Measurements from ENCODE around the gene PIK3R5.

Gene PIK3R5

GRCh38 chr17:8922451-8922850, 43.1 kb downstream of the PIK3R5 start:
- DNase-seq: no peak

- no peak for DNase-seq
Measured at GRCh38 chr17:8921147-8921546, 44.4 kb downstream of the PIK3R5 start.

- no peak for DNase-seq
Measured at GRCh38 chr17:8918807-8919465, 46.6 kb downstream of the PIK3R5 start.

GRCh38 chr17:8916466-8916865, 49.0 kb downstream of the PIK3R5 start:
- DNase-seq: no peak

- DNase-seq: no peak
Measured at GRCh38 chr17:8914554-8914953, 51.0 kb downstream of the PIK3R5 start.

- no peak for DNase-seq
Measured at GRCh38 chr17:8913879-8914278, 51.6 kb downstream of the PIK3R5 start.

- no peak for DNase-seq
Measured at GRCh38 chr17:8913091-8913490, 52.4 kb downstream of the PIK3R5 start.

- DNase-seq: no peak
Measured at GRCh38 chr17:8912084-8912981, 53.2 kb downstream of the PIK3R5 start.

- DNase-seq: no peak
Measured at GRCh38 chr17:8910969-8911604, 54.4 kb downstream of the PIK3R5 start.

GRCh38 chr17:8909586-8910270, 55.8 kb downstream of the PIK3R5 start:
- no peak for DNase-seq

GRCh38 chr17:8905331-8905730, 60.2 kb downstream of the PIK3R5 start:
- DNase-seq: no peak

GRCh38 chr17:8904686-8905085, 60.8 kb downstream of the PIK3R5 start:
- DNase-seq: no peak

- DNase-seq: no peak
Measured at GRCh38 chr17:8904201-8904600, 61.3 kb downstream of the PIK3R5 start.

GRCh38 chr17:8900626-8901585, 64.6 kb downstream of the PIK3R5 start:
- DNase-seq: no peak

- no peak for DNase-seq
Measured at GRCh38 chr17:8900207-8900606, 65.3 kb downstream of the PIK3R5 start.

GRCh38 chr17:8898636-8899035, 66.9 kb downstream of the PIK3R5 start:
- DNase-seq: no peak

- DNase-seq: no peak
Measured at GRCh38 chr17:8898126-8898525, 67.4 kb downstream of the PIK3R5 start.

- DNase-seq: no peak
Measured at GRCh38 chr17:8896641-8897635, 68.6 kb downstream of the PIK3R5 start.

- DNase-seq: no peak
Measured at GRCh38 chr17:8896087-8896486, 69.4 kb downstream of the PIK3R5 start.

All from stimulated activated CD4-positive, alpha-beta T cell treated with anti-CD3 and anti-CD28 coated beads, Interleukin-15, amount 100 ng/mL, for 24 hours (primary cell).